HUES6 (cell line): ENCODE results near the gene RND2.
A peak's percentile ranks its signal among the peaks of the same experiment; 100 is the strongest.

ENCODE experiments used
- H3K27ac ChIP-seq: 2 replicates; pipeline ENCODE4 v1.7.0; 2013; ENCODE audit warnings: low read depth, mild to moderate bottlenecking, low read length, inconsistent platforms
- H3K27me3 ChIP-seq: 2 replicates; pipeline ENCODE4 v1.6.1; 2013; ENCODE audit warnings: low read length; ENCODE audit not compliant: control insufficient read depth, insufficient read depth
- H3K36me3 ChIP-seq: 2 replicates; pipeline ENCODE4 v1.6.1; 2013; ENCODE audit warnings: low read length; ENCODE audit not compliant: control insufficient read depth, insufficient read depth
- H3K4me1 ChIP-seq: 2 replicates; pipeline ENCODE4 v1.6.1; 2013; ENCODE audit warnings: low read length; ENCODE audit not compliant: control insufficient read depth, insufficient read depth
- H3K4me3 ChIP-seq: 2 replicates; pipeline ENCODE4 v1.5.1; 2013; ENCODE audit warnings: low read depth, low read length
- H3K9ac ChIP-seq: one replicate; pipeline ENCODE4 v1.6.1; 2013; ENCODE audit warnings: mild to moderate bottlenecking, low read length
- H3K9me3 ChIP-seq: 2 replicates; pipeline ENCODE4 v1.6.1; 2013; ENCODE audit warnings: low read depth, low read length; ENCODE audit not compliant: control insufficient read depth, insufficient read depth

The RND2 gene

GRCh38 chr17:43018932-43019331, 6.1 kb upstream of the RND2 start:
- H3K36me3 ChIP-seq, result peaks cover 52% of the 10 kb centered on the region
- H3K27ac ChIP-seq, result no peak overlapping the region
- no peaks in the 10 kb centered on the region for H3K27me3 ChIP-seq
- no peak overlapping the region for H3K4me3 ChIP-seq
- peaks cover 36% of the 10 kb centered on the region for H3K4me1 ChIP-seq
- no peak overlapping the region for H3K9ac ChIP-seq
- H3K9me3 ChIP-seq, result no peaks in the 10 kb centered on the region

- no peaks in the 10 kb centered on the region for H3K9me3 ChIP-seq
- H3K4me3 ChIP-seq, result peak overlapping the region; percentile 42; the same call in 1 of the 2 replicates
- peaks cover 50% of the 10 kb centered on the region for H3K36me3 ChIP-seq
- no peaks in the 10 kb centered on the region for H3K27me3 ChIP-seq
- peak overlapping the region; percentile 22; the same call in 1 of the 2 replicates for H3K27ac ChIP-seq
- H3K4me1 ChIP-seq, result peaks cover 31% of the 10 kb centered on the region
- peak overlapping the region; percentile 55 for H3K9ac ChIP-seq
Observed at GRCh38 chr17:43019418-43019817, 5.6 kb upstream of the RND2 start.

- peak overlapping the region; percentile 55 for H3K9ac ChIP-seq
- peaks cover 43% of the 10 kb centered on the region for H3K36me3 ChIP-seq
- peak overlapping the region; percentile 22; the same call in 1 of the 2 replicates for H3K27ac ChIP-seq
Observed at GRCh38 chr17:43020030-43020621, 4.9 kb upstream of the RND2 start.

GRCh38 chr17:43020789-43021740, 4.0 kb upstream of the RND2 start:
- Histone ChIP-seq H3K27me3 (no peaks in the 10 kb centered on the region), H3K9ac (peak overlapping the region; percentile 88), H3K27ac (peak overlapping the region; percentile 76; the same call in 1 of the 2 replicates), H3K36me3 (peaks cover 33% of the 10 kb centered on the region), H3K9me3 (no peaks in the 10 kb centered on the region), H3K4me1 (peaks cover 20% of the 10 kb centered on the region), H3K4me3 (peak overlapping the region; percentile 100)

More at GRCh38 chr17:43020030-43020621, 4.9 kb upstream of the RND2 start:
- Histone ChIP-seq H3K4me3 (peak overlapping the region; percentile 42), H3K27me3 (no peaks in the 10 kb centered on the region), H3K4me1 (peaks cover 24% of the 10 kb centered on the region), H3K9me3 (no peaks in the 10 kb centered on the region)

- peak within 1 kb of the TSS; percentile 100 for H3K4me3 ChIP-seq
- H3K4me1 ChIP-seq, result peaks cover 21% of the 10 kb centered on the region
- H3K9me3 ChIP-seq, result no peaks in the 10 kb centered on the region
- peaks cover 27% of the 10 kb centered on the region for H3K36me3 ChIP-seq
- H3K9ac ChIP-seq, result peak within 1 kb of the TSS; percentile 88
- H3K27ac ChIP-seq, result peak within 1 kb of the TSS; percentile 76; the same call in 1 of the 2 replicates
- no peaks in the 10 kb centered on the region for H3K27me3 ChIP-seq
Observed at GRCh38 chr17:43021741-43022512, 3.1 kb upstream of the RND2 start, which contains the start of gene VAT1. Gene VAT1 (minus strand): TSS chr17:43022385. CDS start chr17:43022322, 63 bp downstream.

- H3K9ac ChIP-seq, result peak overlapping the region; percentile 58
- peak overlapping the region; percentile 68 for H3K4me3 ChIP-seq
Observed at GRCh38 chr17:43025290-43025657, 243 bp downstream of the RND2 start.

GRCh38 chr17:43025766-43026537, 921 bp downstream of the RND2 start:
- H3K4me1 ChIP-seq, result peaks cover 31% of the 10 kb centered on the region
- no peak overlapping the region for H3K27ac ChIP-seq
- H3K9ac ChIP-seq, result no peak overlapping the region
- H3K36me3 ChIP-seq, result peaks cover 12% of the 10 kb centered on the region
- peak overlapping the region; percentile 68 for H3K4me3 ChIP-seq
- H3K27me3 ChIP-seq, result no peaks in the 10 kb centered on the region
- H3K9me3 ChIP-seq, result no peaks in the 10 kb centered on the region

More at GRCh38 chr17:43025290-43025657, 243 bp downstream of the RND2 start:
- peaks cover 33% of the 10 kb centered on the region for H3K4me1 ChIP-seq
- H3K36me3 ChIP-seq, result peaks cover 12% of the 10 kb centered on the region
- no peaks in the 10 kb centered on the region for H3K9me3 ChIP-seq
- H3K27ac ChIP-seq, result no peak overlapping the region
- no peaks in the 10 kb centered on the region for H3K27me3 ChIP-seq

GRCh38 chr17:43026595-43026994, 1.6 kb downstream of the RND2 start:
- H3K36me3 ChIP-seq, result peaks cover 12% of the 10 kb centered on the region
- no peak overlapping the region for H3K27ac ChIP-seq
- H3K9me3 ChIP-seq, result no peaks in the 10 kb centered on the region
- no peaks in the 10 kb centered on the region for H3K27me3 ChIP-seq
- H3K4me3 ChIP-seq, result no peak overlapping the region
- H3K9ac ChIP-seq, result no peak overlapping the region
- peaks cover 37% of the 10 kb centered on the region for H3K4me1 ChIP-seq

- no peak overlapping the region; the same call in 1 of the 2 replicates for H3K4me3 ChIP-seq
- H3K9me3 ChIP-seq, result no peaks in the 10 kb centered on the region
- no peak overlapping the region for H3K27ac ChIP-seq
- peaks cover 12% of the 10 kb centered on the region for H3K36me3 ChIP-seq
- peaks cover 39% of the 10 kb centered on the region for H3K4me1 ChIP-seq
- no peaks in the 10 kb centered on the region for H3K27me3 ChIP-seq
- no peak overlapping the region for H3K9ac ChIP-seq
Observed at GRCh38 chr17:43027091-43028032, 2.3 kb downstream of the RND2 start.
